ENCODE results near the gene SMARCC2.
"Not testable (repeated sequence)": the region's sequence is repeated elsewhere in the genome, so short reads cannot be mapped to it uniquely, and the experiment has no call there.

The SMARCC2 gene

DNA sequence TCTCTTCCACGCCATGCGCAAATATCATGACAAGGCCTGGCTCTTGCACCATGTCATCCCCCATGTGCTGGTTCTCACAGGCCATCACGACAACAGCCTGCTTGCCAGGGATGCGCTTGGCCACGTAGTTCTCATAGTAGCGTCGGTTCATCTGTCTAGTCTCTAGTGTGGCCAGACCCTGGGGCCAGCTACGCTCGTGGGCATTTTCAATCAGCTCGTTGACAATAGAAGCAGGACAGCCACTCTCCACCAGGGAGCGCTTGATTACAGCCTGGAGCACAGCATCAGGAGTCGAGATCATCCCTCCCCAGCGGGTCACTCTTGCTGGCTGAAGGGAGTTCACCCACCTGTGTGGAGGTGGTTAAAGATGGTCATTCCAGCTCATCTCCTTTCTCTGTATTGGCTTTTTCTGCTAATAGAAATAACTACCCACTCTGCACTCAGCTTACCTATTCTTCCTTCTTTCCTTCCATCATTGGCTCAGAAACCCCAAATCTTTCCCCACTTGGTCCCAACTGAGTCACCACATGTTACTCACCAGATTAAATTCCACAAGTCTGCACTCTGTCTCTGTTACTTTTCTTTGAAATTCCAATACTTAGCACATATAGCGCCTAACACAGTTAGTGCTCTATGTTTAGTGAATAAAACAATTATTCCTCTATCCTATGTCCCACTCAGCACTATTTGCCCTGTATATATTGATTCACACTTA lies 17.3 kb upstream of the SMARCC2 start:
- FAIRE-seq, result no peak

DNA sequence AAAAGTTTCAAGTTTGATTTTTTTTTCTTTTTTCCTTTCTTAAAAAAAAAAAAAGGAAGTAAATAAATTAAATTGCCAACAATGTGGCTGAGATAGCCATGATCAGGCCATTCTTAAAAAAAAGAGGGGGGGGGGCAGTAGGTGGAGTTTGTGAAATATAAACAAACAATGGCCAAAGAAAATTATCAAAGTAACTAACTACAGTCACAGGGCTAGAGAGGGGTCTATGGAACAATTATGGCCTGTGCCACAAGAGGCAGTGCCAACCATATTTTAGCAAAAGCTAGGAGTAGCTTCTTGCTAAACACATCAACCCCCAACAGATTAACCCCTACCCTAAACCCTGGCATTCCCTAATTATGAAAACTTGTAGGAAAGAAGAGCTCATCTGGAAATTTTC lies 16.2 kb upstream of the SMARCC2 start:
- no peak for FAIRE-seq

DNA sequence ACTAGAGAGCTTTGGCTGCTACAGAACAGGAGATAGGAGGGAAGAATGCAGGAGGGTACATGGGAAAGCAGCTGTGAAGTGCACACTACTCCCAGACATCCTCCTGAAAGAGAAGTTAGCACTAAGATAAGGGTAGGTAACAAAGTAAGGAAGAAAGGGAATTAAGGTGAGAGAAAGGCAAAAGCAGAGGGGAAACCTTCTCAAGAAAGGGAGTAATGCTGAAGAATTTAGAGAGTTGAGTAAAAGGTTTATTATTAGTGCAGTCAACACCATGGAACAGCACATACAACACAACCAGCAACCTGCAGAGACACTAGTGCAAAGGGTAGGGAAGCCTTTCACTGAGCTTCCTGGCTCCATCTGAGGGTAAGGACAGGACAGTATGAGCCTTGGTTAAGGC lies 15.0 kb upstream of the SMARCC2 start:
- no peak for FAIRE-seq

DNA sequence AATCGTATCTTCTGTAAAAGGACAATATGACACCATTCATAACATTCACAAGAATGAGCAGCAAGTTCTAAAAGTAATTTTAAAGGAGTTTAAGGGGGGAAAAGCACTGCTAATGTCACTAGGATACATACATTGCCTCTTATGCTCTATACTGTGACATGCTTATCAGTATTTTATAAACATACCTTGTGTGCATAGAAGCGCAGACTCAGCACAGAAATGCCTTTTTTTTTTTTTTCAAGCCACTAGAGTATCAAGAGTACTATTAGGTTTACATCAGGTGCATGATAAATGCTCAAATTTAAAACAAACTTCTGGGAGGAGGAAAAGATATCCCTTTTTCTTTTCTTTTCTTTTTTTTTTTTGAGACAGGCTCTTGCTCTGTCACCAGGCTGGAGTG lies 13.6 kb upstream of the SMARCC2 start:
- FAIRE-seq, result no peak

DNA sequence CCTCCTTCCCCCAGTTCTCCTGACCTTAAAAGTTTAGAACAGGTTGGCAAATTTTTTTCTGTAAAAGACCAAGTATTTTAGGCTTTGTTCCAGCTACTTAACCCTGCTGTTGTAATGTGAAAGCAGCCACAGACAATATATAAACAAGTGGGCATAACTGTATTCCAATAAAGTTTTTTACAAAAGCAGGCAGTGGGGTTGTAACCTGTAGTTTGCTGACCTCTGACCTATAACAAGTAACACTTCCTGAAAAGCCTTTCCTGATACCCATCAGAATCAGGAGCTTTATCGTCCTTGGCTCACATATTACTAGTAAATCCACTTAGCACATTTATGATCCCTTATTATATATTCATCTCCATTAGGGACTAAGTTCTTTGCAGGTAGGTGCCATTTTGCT lies 13.1 kb upstream of the SMARCC2 start:
- no peak for FAIRE-seq

DNA sequence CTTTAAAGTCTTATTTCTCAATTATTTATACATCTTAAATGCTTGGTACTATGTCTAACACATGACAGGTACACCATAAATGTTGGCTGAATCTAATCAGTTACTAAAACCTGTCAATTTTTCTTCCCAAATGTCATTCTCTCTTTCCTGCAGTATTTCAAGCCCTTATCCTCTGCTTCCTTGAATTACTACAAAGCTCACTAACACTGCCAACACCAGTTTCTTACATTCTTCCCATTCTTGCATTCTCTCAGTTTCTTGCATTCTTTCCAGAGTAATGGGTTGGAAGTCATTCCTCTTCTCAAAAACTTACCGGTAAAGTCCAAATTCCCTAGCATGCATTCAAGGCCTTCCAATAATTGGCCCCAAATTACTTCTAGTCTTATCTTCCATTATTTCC lies 9.6 kb upstream of the SMARCC2 start:
- FAIRE-seq, result no peak

DNA sequence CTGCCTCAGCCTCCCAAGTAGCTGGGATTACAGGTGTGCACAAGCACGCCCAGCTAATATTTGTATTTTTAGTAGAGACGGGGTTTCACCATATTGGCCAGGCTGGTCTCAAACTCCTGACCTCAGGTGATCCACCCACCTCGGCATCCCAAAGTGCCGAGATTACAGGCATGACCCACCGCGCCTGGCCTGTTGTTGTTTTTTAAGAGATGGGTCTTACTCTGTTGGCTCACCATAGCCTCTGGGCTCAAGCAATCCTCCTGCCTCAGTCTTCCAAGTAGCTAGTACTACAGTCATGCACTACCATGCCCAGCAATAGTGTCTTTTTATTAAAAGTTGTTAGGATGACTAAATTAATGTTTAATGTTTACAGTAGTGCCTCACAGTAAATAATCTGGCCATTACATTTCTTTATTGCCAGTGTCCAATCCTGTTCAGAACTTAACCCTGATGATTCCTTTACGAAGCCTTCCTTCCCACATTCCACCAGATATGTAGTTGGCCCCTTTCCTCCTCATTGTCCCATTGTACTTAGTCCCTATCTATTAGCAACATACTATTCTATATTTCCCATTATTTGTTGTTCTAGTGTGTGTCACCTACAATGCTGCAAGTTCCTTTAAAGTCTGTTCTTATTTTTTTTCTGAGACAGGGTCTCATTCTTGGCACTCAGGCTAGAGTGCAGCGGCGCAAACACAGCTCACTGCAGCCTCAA lies 8.8 kb upstream of the SMARCC2 start:
- no peak for FAIRE-seq

DNA sequence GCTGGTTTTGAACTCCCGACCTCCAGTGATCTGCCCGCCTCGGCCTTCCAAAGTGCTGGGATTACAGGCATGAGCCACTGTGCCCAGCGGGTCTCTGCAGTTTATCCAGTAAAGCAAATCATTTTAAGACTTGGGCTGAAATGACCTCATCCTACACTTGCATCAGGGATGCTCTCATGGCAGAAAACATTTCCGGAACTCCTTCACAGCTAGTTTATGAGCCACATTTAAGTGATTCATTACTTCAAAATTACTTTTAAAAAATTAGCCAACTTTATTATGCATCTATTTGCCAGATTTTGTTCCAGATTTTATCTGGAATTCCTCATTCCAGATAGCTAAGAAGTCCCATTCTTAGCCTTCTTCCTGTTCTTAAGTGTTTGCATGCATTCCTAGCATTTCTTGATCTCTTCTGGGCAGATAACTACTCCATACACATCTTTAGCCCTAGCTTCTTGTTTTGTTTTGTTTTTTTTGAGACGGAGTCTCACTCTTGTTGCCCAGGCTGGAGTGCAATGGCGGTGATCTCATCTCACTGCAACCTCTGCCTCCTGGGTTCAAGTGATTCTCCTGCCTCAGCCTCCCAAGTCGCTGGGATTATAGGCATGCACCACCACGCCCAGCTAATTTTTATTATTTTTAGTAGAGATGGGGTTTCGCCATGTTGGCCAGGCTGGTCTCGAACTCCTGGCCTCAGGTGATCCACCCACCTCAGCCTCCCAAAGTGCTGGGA lies 7.7 kb upstream of the SMARCC2 start:
- FAIRE-seq, result not testable (repeated sequence)

DNA sequence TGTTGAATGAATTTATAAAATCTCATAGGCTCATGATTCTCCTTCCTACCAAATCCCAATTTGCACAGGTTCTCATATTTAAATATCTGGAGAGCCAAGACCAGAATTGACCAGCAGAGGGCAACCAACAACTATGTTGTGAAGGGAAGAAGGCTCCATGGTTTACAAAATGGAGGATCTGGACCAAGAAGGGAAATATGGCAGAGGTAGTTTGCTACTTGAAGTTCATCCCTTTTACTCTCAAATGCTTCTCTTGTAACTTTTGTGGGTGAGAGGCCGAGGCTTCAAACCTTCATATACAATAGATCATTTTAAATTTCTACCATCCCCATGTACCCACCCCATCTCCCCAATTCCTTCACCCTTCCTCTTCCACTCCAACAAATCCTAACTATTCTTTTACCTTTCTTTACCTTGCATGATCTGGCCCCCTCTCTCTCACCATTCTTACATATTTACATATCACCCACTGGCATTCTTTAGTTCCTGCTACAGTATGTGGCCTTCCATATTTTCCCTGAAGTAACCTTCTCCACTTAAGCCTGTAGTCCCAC lies 3.8 kb upstream of the SMARCC2 start:
- peak; percentile 79 for FAIRE-seq

DNA sequence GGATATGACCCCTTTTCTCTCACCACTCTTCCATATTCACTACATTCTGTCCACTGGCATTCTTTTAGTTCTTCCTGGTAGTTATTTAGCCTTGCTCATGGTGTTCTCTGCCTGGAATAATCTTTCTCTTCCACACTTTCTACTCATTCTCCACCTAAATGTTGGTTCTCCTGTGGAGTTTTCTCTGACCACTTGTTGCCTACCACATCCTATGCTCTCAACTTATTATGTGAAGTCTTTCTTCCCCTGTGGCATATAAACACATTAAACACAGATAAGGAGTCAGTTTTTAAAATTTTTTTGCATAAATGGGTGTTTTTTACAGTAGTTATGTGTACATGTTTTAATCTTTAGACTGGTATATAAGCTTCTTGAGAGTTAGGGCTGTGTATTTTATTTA lies 3.3 kb upstream of the SMARCC2 start:
- no peak for FAIRE-seq

DNA sequence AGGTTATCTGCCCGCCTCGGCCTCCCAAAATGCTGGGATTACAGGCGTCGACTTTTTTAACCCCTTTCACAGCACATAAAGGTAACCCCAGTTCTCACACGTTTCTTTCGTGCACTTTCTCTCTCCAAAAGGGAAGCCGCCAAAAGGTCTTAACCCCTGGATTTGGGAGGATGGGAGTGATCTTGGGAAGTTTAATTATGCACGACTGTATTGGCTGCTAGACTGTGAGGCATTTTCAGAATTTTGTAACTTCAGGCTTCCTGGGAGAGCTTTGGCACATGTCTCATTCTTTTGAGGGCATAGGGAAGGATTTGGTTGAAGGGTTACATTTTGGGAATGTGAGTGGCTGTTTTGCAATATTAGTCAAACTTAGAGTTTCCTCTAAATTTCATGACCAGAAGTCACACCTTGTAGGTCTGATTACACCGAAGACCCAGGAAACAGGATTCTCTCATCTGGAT lies 1.4 kb upstream of the SMARCC2 start:
- no peak for FAIRE-seq

DNA sequence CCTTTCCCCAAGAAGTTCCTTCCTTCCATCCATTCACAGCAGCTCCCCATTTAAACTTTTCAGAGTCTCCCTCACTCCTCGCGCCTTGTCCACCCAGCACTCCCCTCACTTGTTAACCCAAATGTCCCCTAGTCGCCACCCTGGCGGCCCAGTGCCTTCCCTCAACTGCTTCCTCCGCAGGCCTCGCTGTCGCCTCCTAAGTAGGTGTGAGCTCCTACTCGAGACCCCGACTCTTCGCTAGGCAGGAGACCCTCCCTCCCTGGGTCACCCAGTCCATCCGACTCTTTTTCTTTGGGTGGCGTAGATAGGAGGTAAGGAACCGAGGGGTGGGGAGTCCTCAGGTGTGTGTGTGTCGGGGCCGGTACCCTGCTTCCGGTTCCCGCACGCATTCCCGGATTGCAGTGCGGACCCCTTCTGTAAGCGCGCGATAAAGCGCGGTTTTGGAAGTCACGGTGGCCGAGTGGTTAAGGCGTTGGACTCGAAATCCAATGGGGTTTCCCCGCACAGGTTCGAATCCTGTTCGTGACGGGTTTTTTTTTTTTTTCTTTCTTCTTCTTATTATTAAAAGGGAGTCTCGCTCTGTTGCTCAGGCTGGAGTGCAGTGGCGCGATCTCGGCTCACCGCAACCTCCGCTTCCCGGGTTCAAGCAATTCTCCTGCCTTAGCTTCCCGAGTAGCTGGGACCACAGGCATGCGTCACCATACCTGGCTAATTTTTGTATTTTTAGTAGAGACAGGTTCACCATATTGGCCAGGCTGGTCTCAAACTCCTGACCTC lies 823 bp upstream of the SMARCC2 start:
- FAIRE-seq, result no peak

DNA sequence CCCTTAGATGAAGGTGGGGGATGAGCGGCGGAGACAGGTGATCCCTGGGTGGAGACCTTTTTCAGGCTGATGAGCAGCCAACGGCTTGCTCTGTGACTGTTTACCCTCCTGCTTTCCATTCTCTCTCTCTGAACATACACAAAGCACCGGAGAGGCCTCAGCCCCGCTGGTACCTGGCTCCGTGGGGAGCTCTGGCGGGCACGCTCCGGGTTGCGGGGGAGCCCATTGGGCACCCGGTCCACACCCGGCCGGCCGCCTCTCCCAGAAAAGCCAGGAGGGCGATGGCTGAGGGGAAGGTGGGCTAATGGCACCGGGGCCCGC lies 545 bp downstream of the SMARCC2 start:
- no peak for FAIRE-seq

DNA sequence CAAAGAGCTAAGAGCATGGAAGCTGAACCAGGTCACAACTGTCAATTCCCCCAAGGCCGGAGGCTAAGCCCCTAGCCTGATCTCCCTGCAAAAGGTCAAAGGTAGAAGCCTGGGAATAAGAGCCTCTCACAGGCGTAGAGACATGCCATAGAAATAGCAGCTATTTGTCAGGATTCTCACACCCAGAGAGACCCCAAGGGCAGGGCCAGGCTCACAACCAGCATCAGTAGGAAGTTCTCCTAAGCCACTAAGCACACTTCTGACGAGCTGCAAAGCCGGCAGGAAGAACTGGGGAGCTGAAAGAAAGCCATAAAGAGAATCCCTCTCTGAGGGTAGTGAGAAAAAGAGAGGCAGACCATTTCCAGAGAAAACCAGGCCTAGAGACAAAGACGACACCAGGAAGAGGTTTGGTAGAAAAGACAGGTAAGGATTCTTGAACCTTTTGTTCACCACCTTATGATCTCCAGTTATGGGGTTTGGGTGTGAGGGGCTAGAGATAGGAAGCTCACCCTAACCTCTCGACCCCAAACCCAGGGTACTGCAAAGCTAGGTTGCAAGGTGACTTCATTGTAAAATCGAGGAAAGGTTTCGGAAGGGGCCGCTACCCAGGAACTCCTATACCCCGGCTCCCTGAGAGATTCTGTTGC lies 1.0 kb downstream of the SMARCC2 start:
- no peak for FAIRE-seq

DNA sequence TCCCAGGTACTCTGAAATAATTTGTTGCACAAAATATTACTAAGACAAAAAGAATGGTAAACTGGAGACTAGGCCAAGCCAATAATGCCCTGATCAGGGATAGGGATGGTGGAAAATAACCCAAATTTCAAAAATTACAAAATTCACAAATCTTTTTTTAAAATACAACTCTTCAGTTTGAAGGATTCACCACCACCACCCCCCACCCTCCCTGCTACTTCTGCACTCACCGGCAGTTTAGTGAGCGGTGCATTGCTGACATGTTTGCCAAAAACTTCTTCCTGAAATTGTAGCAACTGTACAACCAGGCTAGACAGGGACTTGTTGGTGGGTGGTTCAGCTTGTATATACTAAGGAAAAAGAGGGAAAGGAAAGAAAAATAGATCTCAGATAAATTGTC lies 2.3 kb downstream of the SMARCC2 start:
- no peak for FAIRE-seq

DNA sequence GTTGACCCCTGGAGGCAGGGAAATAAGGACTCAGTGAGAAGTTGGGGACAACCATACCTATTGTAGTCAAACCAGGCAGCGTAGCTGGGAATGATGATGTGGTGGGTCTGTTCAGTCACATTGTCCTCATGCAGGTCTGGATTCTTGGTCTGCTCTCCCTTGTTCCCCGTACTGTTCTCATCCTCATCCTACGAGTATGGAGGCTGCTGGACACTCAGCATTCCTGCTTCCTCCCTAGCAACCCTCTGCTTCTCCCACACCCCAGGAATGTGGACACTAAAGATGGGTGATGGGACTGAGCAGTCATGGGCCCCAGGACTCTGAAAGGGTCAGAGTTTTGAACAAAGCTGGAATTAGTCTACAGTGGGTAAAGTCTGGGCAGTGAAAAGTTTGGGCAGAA lies 10.9 kb downstream of the SMARCC2 start:
- FAIRE-seq, result no peak

DNA sequence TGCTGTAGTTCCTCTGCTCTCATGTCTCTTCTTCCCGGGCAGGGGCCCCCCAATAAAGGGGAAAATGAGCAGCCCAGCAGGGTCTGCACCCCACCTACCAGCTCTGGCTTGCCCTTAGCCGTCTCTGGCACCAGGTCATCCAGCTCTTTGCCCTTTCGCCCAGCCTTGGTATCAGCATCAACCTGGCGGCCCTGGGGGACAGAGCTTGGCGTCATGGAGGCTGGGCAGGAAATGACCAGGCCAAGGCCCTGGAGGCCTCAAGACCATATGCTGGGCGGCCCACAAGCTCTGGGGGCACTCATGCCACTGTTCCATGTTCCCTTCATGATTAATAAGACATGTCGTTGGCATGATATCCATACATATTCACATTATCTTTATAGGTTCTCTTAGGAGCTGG lies 16.4 kb downstream of the SMARCC2 start:
- no peak for FAIRE-seq

DNA sequence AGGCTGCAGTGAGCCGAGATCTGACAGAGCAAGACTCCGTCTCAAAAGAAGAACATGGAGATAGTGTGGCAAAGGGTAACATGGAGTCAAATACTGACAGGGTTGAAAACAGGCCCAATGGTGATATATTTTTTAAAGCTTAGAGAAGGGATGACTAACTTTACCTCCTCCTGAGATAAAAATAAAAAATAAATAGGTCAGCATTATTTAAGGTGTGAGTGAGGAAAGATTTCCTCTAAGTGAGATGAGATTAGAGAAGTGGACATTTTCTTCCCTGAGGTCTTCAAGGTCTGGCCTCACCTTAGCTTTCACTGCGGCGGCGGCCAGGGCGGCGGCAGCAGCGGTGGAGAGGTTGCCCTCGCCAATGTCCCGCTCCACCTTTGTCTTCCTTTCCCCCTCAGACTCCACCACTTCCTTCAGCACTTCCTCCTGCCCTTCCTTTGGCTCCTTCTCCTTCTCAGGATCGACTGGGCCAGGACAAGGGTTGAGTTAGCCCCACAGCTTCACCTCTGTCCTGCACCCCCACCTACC lies 20.0 kb downstream of the SMARCC2 start:
- FAIRE-seq, result no peak

DNA sequence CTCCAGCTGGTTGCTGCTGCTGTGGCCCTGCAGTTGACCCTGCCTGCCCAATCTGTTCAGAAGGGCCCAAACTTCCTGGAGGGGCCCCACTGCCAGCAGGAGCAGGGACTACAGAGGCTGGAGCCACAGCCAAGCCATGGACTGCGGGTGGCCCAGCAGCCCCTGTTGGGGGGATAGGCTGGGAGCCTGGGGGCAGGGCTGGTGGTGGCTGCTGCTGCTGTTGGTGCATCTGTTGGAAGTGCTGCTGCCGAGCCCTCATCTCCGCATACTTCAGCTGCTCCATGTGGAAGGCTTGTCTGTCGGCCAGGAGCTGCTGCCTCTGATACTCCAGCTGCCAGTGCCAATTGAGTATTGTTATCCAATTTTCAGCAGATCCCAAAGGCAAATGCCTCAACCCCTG lies 23.9 kb downstream of the SMARCC2 start:
- no peak for FAIRE-seq

DNA sequence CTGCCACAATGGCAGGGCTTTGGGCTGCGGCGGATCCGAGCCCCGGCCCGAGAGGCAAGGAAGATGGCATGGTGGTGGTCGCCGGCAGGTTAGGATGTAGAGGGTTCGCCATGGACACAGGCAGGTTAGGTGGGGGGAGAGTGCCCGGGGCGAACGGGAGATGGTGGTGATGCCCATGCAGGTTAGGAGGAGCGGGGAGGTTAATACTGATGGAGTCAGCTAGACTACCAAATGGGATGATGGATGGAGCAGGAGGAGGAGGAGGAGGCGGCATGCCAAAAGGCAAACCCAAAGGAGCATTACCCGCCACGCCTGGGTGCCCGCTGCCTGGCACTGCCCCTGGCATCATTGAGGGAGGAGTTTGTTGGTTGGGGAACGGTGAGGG lies 24.9 kb downstream of the SMARCC2 start:
- FAIRE-seq, result no peak

DNA sequence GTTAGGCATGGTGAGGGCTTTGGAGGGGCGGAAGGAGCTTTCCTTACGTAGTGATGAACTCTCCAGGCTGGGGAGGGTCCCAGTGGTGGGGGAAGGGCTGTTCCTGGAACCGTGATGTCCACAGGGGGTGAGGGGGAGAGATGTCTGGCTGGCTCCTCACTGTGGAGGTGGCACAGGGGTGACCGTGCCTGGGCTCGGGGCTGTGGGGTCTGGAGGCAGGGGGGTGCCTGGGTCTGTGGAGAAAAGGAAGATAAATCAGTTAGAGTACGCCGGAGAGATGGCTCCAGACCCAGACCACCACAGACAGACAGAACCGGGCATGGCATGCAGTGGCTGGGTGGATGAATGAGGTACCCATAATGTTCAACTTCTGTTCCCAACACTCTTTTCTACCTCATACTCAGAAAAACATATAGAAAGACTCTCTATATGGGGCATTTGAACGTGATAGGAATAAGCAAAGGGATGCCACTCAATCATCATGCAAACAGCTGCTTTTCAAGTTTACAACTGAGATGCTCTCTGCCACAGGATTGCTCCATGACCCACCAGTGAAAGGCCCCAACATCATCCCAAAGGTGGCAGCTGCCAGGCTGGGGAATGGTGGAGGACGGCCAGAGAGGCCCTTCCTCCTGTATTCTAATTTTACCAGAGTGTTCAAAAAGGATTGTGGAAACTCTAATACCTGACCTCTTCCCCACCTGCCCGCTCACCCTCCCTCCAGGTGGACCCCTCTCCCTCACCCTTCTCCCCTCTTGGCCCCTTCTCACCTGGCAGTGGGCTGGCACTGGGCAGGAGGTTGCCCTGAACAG lies 25.5 kb downstream of the SMARCC2 start:
- FAIRE-seq, result no peak

All from TTC549 (cell line).